Testis (tissue), 2 donors: ENCODE data around the gene HOXB8.

Source experiments
- CTCF ChIP-seq, 3 experiments: fragments of 450-650 bp in 2 of 3; fragments of 200-600 bp in 1 of 3; sonication (generic) in 1 of 3; IDR thresholded peaks; one replicate each; pipeline ENCODE4 v1.5.1; 2016 to 2019; ENCODE audit warnings: antibody characterized with exemption in 3 of 3, mild to moderate bottlenecking in 2 of 3, moderate library complexity in 1 of 3
- POLR2A ChIP-seq: fragments of 450-650 bp; IDR thresholded peaks from one replicate; pipeline ENCODE4 v1.6.1; 2017; ENCODE audit warnings: antibody characterized with exemption, mild to moderate bottlenecking, moderate library complexity

- no peak for TF ChIP-seq CTCF (IDR thresholded peaks at IDR 0.05)
- no peak for TF ChIP-seq POLR2A
Measured at GRCh38 chr17:48577330-48577945, 37.7 kb downstream of the HOXB8 start.
